Parathyroid adenoma (tissue), 2 donors: ENCODE results near the gene SH3GL1.

Experiments used
- H2AFZ ChIP-seq: fragments of 300-600 bp; sonication (generic); one replicate; pipeline ENCODE4 v1.7.0; 2017; ENCODE audit warnings: antibody characterized with exemption, mild to moderate bottlenecking
- H3K27ac ChIP-seq: fragments of 300-600 bp; sonication (generic); one replicate; pipeline ENCODE4 v1.7.0; 2017
- H3K27me3 ChIP-seq: fragments of 300-600 bp; sonication (generic); one replicate; pipeline ENCODE4 v1.7.0; 2017; ENCODE audit warnings: low read length; ENCODE audit not compliant: control insufficient read depth, insufficient read depth
- H3K36me3 ChIP-seq: fragments of 300-600 bp; sonication (generic); one replicate; pipeline ENCODE4 v1.7.0; 2017; ENCODE audit warnings: low read length; ENCODE audit not compliant: control insufficient read depth, insufficient read depth
- H3K4me1 ChIP-seq: fragments of 300-600 bp; sonication (generic); one replicate; pipeline ENCODE4 v1.7.0; 2017; ENCODE audit warnings: control low read depth
- H3K4me2 ChIP-seq: fragments of 300-600 bp; sonication (generic); one replicate; pipeline ENCODE4 v1.7.0; 2017; ENCODE audit warnings: low read length
- H3K4me3 ChIP-seq: fragments of 300-600 bp; sonication (generic); one replicate; pipeline ENCODE4 v1.7.0; 2017; ENCODE audit warnings: low read depth, low read length
- H3K79me2 ChIP-seq: fragments of 300-600 bp; sonication (generic); one replicate; pipeline ENCODE4 v1.7.0; 2017; ENCODE audit warnings: control low read depth
- H3K9ac ChIP-seq: fragments of 300-600 bp; sonication (generic); one replicate; pipeline ENCODE4 v1.7.0; 2017; ENCODE audit warnings: mild to moderate bottlenecking
- H3K9me3 ChIP-seq: fragments of 300-600 bp; sonication (generic); one replicate; pipeline ENCODE4 v1.7.0; 2017; ENCODE audit warnings: low read length; ENCODE audit not compliant: control insufficient read depth
- TF ChIP-seq, protein P1 (sequence below): fragments of 300-600 bp; sonication (generic); IDR thresholded peaks from one replicate; pipeline ENCODE4 v1.7.0; 2017; ENCODE audit warnings: antibody characterized with exemption, mild to moderate bottlenecking
- donor health status: primary hyperparathyroidism.

The SH3GL1 gene

DNA sequence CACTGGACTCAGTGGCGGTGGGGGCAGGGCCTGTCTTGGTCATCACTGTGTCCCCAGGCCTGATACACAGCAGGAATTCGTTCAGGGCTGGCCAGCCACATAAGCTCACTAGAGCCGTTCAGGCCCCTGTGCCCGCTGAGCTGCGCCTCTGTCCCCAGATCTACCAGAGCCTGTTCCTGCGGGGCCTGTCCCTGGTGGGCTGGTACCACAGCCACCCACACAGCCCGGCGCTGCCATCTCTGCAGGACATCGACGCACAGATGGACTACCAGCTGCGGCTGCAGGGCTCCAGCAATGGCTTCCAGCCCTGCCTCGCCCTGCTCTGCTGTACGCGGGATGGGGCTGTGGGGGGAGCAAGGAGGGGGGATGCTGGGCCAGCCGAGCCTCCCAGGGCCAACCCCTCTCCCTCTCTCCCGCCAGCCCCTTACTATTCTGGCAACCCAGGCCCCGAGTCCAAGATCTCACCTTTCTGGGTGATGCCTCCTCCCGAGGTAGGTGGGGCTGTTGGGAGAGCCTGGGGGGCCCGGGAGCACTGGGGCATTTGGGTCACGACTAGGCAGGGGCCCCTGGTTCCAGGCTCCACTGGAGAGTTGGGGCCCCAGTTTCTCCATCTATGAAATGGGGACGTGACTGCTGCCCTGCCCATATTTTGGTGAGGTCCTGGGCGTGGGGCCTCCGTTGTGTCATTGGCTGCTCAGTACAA is 43.1 kb downstream of the SH3GL1 start:
- Histone ChIP-seq H3K4me2 (no peak overlapping the region), H2AFZ (no peak overlapping the region), H3K4me1 (peaks cover 3% of the 10 kb centered on the region), H3K36me3 (no peaks in the 10 kb centered on the region), H3K79me2 (no peaks in the 10 kb centered on the region), H3K27me3 (no peaks in the 10 kb centered on the region), H3K27ac (no peak overlapping the region), H3K9ac (no peak overlapping the region), H3K9me3 (no peaks in the 10 kb centered on the region), H3K4me3 (no peak overlapping the region)
- TF ChIP-seq, protein P1, sequence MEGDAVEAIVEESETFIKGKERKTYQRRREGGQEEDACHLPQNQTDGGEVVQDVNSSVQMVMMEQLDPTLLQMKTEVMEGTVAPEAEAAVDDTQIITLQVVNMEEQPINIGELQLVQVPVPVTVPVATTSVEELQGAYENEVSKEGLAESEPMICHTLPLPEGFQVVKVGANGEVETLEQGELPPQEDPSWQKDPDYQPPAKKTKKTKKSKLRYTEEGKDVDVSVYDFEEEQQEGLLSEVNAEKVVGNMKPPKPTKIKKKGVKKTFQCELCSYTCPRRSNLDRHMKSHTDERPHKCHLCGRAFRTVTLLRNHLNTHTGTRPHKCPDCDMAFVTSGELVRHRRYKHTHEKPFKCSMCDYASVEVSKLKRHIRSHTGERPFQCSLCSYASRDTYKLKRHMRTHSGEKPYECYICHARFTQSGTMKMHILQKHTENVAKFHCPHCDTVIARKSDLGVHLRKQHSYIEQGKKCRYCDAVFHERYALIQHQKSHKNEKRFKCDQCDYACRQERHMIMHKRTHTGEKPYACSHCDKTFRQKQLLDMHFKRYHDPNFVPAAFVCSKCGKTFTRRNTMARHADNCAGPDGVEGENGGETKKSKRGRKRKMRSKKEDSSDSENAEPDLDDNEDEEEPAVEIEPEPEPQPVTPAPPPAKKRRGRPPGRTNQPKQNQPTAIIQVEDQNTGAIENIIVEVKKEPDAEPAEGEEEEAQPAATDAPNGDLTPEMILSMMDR: no peak

DNA sequence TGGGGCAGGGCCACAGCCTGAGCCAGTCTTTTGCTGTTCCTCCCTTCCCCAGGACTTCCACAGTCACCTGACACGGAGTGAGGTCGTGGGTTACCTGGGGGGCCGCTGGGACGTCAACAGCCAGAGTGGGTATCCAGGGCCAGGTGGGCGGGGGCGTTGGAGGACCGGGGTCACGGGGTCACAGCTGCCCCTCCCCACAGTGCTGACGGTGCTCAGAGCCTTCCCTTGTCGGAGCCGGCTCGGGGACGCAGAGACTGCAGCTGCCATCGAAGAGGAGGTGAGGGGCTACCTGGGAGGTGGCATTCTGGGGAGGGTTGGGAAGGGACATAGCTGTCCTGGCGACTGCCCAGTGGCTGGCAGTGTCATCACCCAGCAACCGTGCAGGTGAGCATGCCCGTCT is 45.5 kb downstream of the SH3GL1 start:
- Histone ChIP-seq H3K9ac (no peak overlapping the region), H3K9me3 (no peaks in the 10 kb centered on the region), H3K79me2 (no peaks in the 10 kb centered on the region), H3K4me3 (no peak overlapping the region), H2AFZ (no peak overlapping the region), H3K4me2 (no peak overlapping the region), H3K27ac (no peak overlapping the region), H3K4me1 (peaks cover 5% of the 10 kb centered on the region), H3K27me3 (no peaks in the 10 kb centered on the region), H3K36me3 (no peaks in the 10 kb centered on the region)
- TF ChIP-seq, protein P1: no peak

DNA sequence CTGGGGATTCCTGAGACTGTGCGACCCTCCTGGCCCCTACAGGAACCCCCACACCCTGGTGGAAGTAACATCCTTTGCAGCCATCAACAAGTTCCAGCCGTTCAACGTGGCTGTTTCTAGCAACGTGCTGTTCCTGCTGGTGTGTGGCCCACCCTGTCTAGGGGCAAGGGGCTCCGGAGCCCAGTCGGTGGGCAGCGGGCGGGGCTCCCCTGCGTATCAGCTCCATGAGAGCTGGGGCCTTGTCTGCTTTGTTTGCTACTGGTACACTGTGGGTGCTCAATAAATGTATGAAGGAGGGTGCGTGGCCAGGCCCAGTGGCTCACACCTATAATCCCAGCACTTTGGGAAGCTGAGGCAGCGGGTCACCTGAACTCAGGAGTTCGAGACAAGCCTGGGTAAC is 46.1 kb downstream of the SH3GL1 start:
- Histone ChIP-seq H3K9ac (no peak overlapping the region), H3K27ac (no peak overlapping the region), H3K79me2 (no peaks in the 10 kb centered on the region), H3K4me2 (no peak overlapping the region), H3K9me3 (no peaks in the 10 kb centered on the region), H2AFZ (no peak overlapping the region), H3K36me3 (no peaks in the 10 kb centered on the region), H3K27me3 (no peaks in the 10 kb centered on the region), H3K4me3 (no peak overlapping the region), H3K4me1 (peaks cover 5% of the 10 kb centered on the region)
- TF ChIP-seq, protein P1: no peak

DNA sequence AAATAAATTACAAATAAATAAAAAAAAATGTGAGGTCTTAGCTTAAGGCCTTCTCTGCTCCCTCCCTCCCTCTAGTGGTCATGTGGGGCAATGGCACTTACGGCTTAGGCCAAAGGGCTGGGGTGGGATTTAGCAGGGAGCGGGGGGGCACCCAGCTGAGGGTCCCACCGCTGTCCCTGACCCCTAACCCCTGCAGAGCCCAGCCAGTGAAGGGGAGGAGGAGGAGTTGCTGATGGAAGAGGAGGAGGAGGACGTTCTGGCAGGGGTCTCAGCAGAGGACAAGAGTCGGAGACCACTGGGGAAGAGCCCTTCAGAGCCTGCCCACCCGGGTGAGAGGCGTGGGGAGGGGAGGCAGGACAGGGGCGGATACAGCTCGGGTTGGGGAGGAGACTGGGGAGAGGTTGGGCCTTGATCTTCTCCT is 47.6 kb downstream of the SH3GL1 start:
- Histone ChIP-seq H3K27ac (no peak overlapping the region), H3K4me1 (peaks cover 5% of the 10 kb centered on the region), H3K9ac (no peak overlapping the region), H3K4me3 (no peak overlapping the region), H3K27me3 (no peaks in the 10 kb centered on the region), H3K79me2 (no peaks in the 10 kb centered on the region), H2AFZ (no peak overlapping the region), H3K36me3 (no peaks in the 10 kb centered on the region), H3K4me2 (no peak overlapping the region), H3K9me3 (no peaks in the 10 kb centered on the region)
- TF ChIP-seq, protein P1: peak; percentile 89

DNA sequence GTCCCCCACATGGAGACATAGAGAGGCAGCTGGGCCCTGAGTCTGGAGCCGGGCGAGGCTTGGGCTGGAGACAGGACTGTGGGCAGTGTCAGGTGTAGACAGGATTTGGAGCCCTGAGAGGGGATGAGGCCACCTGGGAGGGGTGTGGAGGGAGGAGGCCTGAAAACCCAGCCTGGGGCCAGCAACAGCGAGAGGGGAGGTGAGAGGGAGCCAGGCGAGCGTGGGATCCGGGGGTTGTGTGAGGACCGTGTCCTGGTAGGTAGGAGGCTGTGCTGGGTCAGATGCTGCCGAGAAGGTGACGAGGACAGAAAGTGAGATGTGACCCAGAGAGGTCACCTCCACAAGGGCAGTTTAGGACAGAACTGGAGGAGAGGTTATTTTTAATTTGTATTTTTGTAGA is 49.6 kb downstream of the SH3GL1 start:
- H3K4me3 ChIP-seq: no peak overlapping the region
- H3K79me2 ChIP-seq: peaks cover 2% of the 10 kb centered on the region
- H3K4me2 ChIP-seq: no peak overlapping the region
- TF ChIP-seq, protein P1: no peak
- H3K27me3 ChIP-seq: no peaks in the 10 kb centered on the region
- H3K9ac ChIP-seq: no peak overlapping the region
- no peak overlapping the region for H2AFZ ChIP-seq
- no peaks in the 10 kb centered on the region for H3K9me3 ChIP-seq
- no peak overlapping the region for H3K27ac ChIP-seq
- H3K4me1 ChIP-seq: peaks cover 5% of the 10 kb centered on the region
- no peaks in the 10 kb centered on the region for H3K36me3 ChIP-seq
